Measurements from ENCODE around the gene GSPT2. TPM values are rescaled to one million over a fixed set of nuclear protein-coding genes. Genes with fewer than 3 reads are reported as not detected.

GSPT2 gene
- total RNA-seq, 1 donor from 2014 or later = 28.4 TPM

GRCh38 chrX:51766546-51766945, 23.3 kb downstream of the GSPT2 start:
- no peaks in the 10 kb centered on the region for H3K27me3 Mint-ChIP-seq (ENCODE audit: insufficient read depth, low read depth)
- no peaks in the 10 kb centered on the region for H3F3A ChIP-seq (ENCODE audit: low read depth)
- no peak overlapping the region for H3K9ac ChIP-seq
- H3K36me3 ChIP-seq = no peaks in the 10 kb centered on the region
- no peak overlapping the region for H3K27ac ChIP-seq
- H3K9me3 Mint-ChIP-seq = peaks cover 9% of the 10 kb centered on the region
- no peaks in the 10 kb centered on the region for H3K27me3 ChIP-seq
- no peaks in the 10 kb centered on the region for H3K36me3 Mint-ChIP-seq
- no peak overlapping the region for H3K4me3 ChIP-seq
- H3K79me2 ChIP-seq (ENCODE audit: low read depth) = no peaks in the 10 kb centered on the region
- H3K9me3 ChIP-seq (ENCODE audit: low read depth) = peaks cover 5% of the 10 kb centered on the region
- DNase-seq (ENCODE audit: low spot score) = no peak
- H2AFZ ChIP-seq (replicated peaks) = no peak overlapping the region
- no peak overlapping the region for H3K27ac Mint-ChIP-seq
- no peak overlapping the region for H3K4me2 ChIP-seq
- H3K4me1 ChIP-seq = no peaks in the 10 kb centered on the region
- H4K20me1 ChIP-seq (ENCODE audit: low read depth) = no peaks in the 10 kb centered on the region
- no peak for TF ChIP-seq EZH2phosphoT487 (IDR thresholded peaks at IDR 0.05)
- TF ChIP-seq EZH2 (IDR thresholded peaks at IDR 0.05) = no peak
- no peak for TF ChIP-seq CTCF (IDR thresholded peaks at IDR 0.05)
- no peak overlapping the region for H3K4me3 Mint-ChIP-seq
- no peaks in the 10 kb centered on the region for H3K4me1 Mint-ChIP-seq

- no peaks in the 10 kb centered on the region for H4K20me1 ChIP-seq (ENCODE audit: low read depth)
- no peaks in the 10 kb centered on the region for H3F3A ChIP-seq (ENCODE audit: low read depth)
- H3K27ac ChIP-seq = no peak overlapping the region
- Mint-ChIP-seq H3K36me3 (no peaks in the 10 kb centered on the region), H3K9me3 (no peaks in the 10 kb centered on the region), H3K4me3 (no peak overlapping the region), H3K27me3 (ENCODE audit: insufficient read depth, low read depth) (peaks cover 2% of the 10 kb centered on the region), H3K27ac (no peak overlapping the region), H3K4me1 (no peaks in the 10 kb centered on the region)
- no peaks in the 10 kb centered on the region for H3K79me2 ChIP-seq (ENCODE audit: low read depth)
- H3K36me3 ChIP-seq = no peaks in the 10 kb centered on the region
- no peak overlapping the region for H3K9ac ChIP-seq
- H3K27me3 ChIP-seq = no peaks in the 10 kb centered on the region
- no peaks in the 10 kb centered on the region for H3K9me3 ChIP-seq (ENCODE audit: low read depth)
- TF ChIP-seq EZH2phosphoT487 (IDR thresholded peaks at IDR 0.05) (no peak), EZH2 (IDR thresholded peaks at IDR 0.05) (no peak), CTCF (IDR thresholded peaks at IDR 0.05) (no peak)
- no peak overlapping the region for H2AFZ ChIP-seq (replicated peaks)
- H3K4me2 ChIP-seq = no peak overlapping the region
- H3K4me3 ChIP-seq = no peak overlapping the region
- H3K4me1 ChIP-seq = no peaks in the 10 kb centered on the region
- no peak for DNase-seq (ENCODE audit: low spot score)
These were observed 33.6 kb downstream of the GSPT2 start for GRCh38 chrX:51776851-51777250.

- H3K4me3 Mint-ChIP-seq = no peak overlapping the region
- Histone ChIP-seq H3K4me2 (no peak overlapping the region), H3F3A (ENCODE audit: low read depth) (no peaks in the 10 kb centered on the region), H3K9ac (no peak overlapping the region), H3K27me3 (no peaks in the 10 kb centered on the region), H3K79me2 (ENCODE audit: low read depth) (no peaks in the 10 kb centered on the region), H3K4me1 (no peaks in the 10 kb centered on the region), H3K4me3 (no peak overlapping the region), H3K9me3 (ENCODE audit: low read depth) (no peaks in the 10 kb centered on the region), H2AFZ (replicated peaks) (no peak overlapping the region), H4K20me1 (ENCODE audit: low read depth) (no peaks in the 10 kb centered on the region), H3K27ac (no peak overlapping the region), H3K36me3 (no peaks in the 10 kb centered on the region)
- H3K4me1 Mint-ChIP-seq = no peaks in the 10 kb centered on the region
- DNase-seq (ENCODE audit: low spot score) = no peak
- H3K27me3 Mint-ChIP-seq (ENCODE audit: insufficient read depth, low read depth) = no peaks in the 10 kb centered on the region
- no peaks in the 10 kb centered on the region for H3K9me3 Mint-ChIP-seq
- H3K27ac Mint-ChIP-seq = no peak overlapping the region
- H3K36me3 Mint-ChIP-seq = no peaks in the 10 kb centered on the region
- no peak for TF ChIP-seq CTCF (IDR thresholded peaks at IDR 0.05)
- no peak for TF ChIP-seq EZH2 (IDR thresholded peaks at IDR 0.05)
- TF ChIP-seq EZH2phosphoT487 (IDR thresholded peaks at IDR 0.05) = no peak
These were observed 36.1 kb downstream of the GSPT2 start for GRCh38 chrX:51779306-51779705.
